Heart left ventricle (tissue), 13 donors: ENCODE data around the gene SMIM11.
"Not testable (repeated sequence)": the region's sequence is repeated elsewhere in the genome, so short reads cannot be mapped to it uniquely, and the experiment has no call there.

Experiments
- CTCF ChIP-seq, 12 donors: fragments of 200-600 bp; sonication (generic) in 4 of 12; IDR thresholded peaks; one replicate each; pipeline versions ENCODE4 v1.5.0 to v1.8.0; 2018 to 2022; ENCODE audit warnings: antibody characterized with exemption in 12 of 12, mild to moderate bottlenecking in 5 of 12
- POLR2A ChIP-seq, 2 donors: fragments of 450-650 bp; IDR thresholded peaks; one replicate each; pipeline ENCODE4 v1.6.1; 2017; ENCODE audit warnings: antibody characterized with exemption in 2 of 2, mild to moderate bottlenecking in 2 of 2, moderate library complexity in 2 of 2
- donor health status: ischemic (EF 13 %, LVEDD 7.1; RV severe dilation, severe dysfunction).
- donor health status: DM: no; HTN: yes; CAD: no.
- donor health status: DM: no; HTN: no; CAD: no.
- donor health status: ischemic (EF 25% LVEDD 6.9; RV normal size, moderate dysfunction).
- donor health status: ischemic (EF 25% LVEDD 5.7; RV mildly dilated, moderate dysfunction).
- donor health status: ischemic (EF 35%, LVEDD 5.7; RV mildly dilated, moderate dysfunction).
- donor health status: nonischemic (EF 11% LVEDD 7.7; RV severe dilation, severe dysfunction).
- donor health status: DM: yes; HTN: yes; CAD: no.
- donor health status: PGD.
- donor health status: ischemic (EF 29% LVEDD 5.4; RV normal size, mild dysfunction).
- donor health status: nonischemic (EF 23%, LVEDD 6.1; RV moderate dilation, normal function).

GRCh38 chr21:34374462-34374861 is 845 bp upstream of the SMIM11 start:
- not testable (repeated sequence) for TF ChIP-seq POLR2A, CTCF (IDR thresholded peaks at IDR 0.05)
